ENCODE results near the gene OPALIN. TPM values are rescaled to one million over a fixed set of nuclear protein-coding genes. Genes with fewer than 3 reads are reported as not detected.

The OPALIN gene
- total RNA-seq = not detected in 2 replicates

GRCh38 chr10:96358851-96359540, at the start of gene OPALIN:
OPALIN (minus strand) TSS chr10:96359002; CDS start chr10:96358896, 106 bp downstream.

GRCh38 chr10:96304230-96304629, 54.6 kb downstream of the OPALIN start, which contains the start of gene DNTT:
DNTT (plus strand) TSS chr10:96304434; CDS start chr10:96304498, 64 bp downstream.

Other genes starting within 250 kb of the OPALIN start
- gene ZNF518A, start 228.7 kb downstream of the OPALIN start, total RNA-seq = 12.1 and 20.7 TPM in 2 replicates
- 0.17 TPM in 1 of 2 replicates, not detected in the other for gene BLNK, start 87.4 kb downstream of the OPALIN start, total RNA-seq
- gene DNTT, start 54.6 kb downstream of the OPALIN start, total RNA-seq = not detected in 2 replicates
- under 0.01 and 0.17 TPM in 2 replicates for gene TLL2, start 154.9 kb upstream of the OPALIN start, total RNA-seq
- 100 and 111 TPM in 2 replicates for gene TM9SF3, start 228.0 kb upstream of the OPALIN start, total RNA-seq

Measured in smooth muscle cell of trachea (primary cell).